Prostate gland (tissue), 2 donors: ENCODE measurements around the gene ITGAL.

Experiments
- CTCF ChIP-seq, 4 experiments: fragments of 200-600 bp in 2 of 4; fragments of 450-650 bp in 2 of 4; sonication (generic) in 2 of 4; IDR thresholded peaks; 1 replicate in 3 of 4; 2 replicates in 1 of 4; pipeline ENCODE4 v1.5.1; 2016 to 2019; ENCODE audit warnings: antibody characterized with exemption in 4 of 4, mild to moderate bottlenecking in 2 of 4, moderate library complexity in 2 of 4
- POLR2AphosphoS5 ChIP-seq: sonication (generic); formaldehyde crosslinking; IDR thresholded peaks from one replicate; pipeline ENCODE4 v1.6.1; 2017; ENCODE audit warnings: antibody characterized with exemption

GRCh38 chr16:30472328-30472942, at the start of gene ITGAL:
- no peak for TF ChIP-seq CTCF (IDR thresholded peaks at IDR 0.05)
- TF ChIP-seq POLR2AphosphoS5 = no peak
